Measurements from ENCODE around the gene PIAS4. TPM values are rescaled to one million over a fixed set of nuclear protein-coding genes. Genes with fewer than 3 reads are reported as not detected.

PIAS4 gene
- total RNA-seq, 1 donor from 2014 or later, result 26.7 TPM

GRCh38 chr19:3970808-3971598 lies 36.5 kb upstream of the PIAS4 start, which contains the start of gene DAPK3:
Gene DAPK3 (minus strand): TSS chr19:3971099. CDS start chr19:3969735, 1,364 bp downstream.
- DNase-seq (ENCODE audit: low read depth), result peak; percentile 73
- TF ChIP-seq, protein P1, sequence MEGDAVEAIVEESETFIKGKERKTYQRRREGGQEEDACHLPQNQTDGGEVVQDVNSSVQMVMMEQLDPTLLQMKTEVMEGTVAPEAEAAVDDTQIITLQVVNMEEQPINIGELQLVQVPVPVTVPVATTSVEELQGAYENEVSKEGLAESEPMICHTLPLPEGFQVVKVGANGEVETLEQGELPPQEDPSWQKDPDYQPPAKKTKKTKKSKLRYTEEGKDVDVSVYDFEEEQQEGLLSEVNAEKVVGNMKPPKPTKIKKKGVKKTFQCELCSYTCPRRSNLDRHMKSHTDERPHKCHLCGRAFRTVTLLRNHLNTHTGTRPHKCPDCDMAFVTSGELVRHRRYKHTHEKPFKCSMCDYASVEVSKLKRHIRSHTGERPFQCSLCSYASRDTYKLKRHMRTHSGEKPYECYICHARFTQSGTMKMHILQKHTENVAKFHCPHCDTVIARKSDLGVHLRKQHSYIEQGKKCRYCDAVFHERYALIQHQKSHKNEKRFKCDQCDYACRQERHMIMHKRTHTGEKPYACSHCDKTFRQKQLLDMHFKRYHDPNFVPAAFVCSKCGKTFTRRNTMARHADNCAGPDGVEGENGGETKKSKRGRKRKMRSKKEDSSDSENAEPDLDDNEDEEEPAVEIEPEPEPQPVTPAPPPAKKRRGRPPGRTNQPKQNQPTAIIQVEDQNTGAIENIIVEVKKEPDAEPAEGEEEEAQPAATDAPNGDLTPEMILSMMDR (conservative IDR thresholded peaks at IDR 0.05; ENCODE audit: low read depth, low read length), result no peak
- H3K4me3 ChIP-seq (ENCODE audit: low read depth, low read length), result peak within 1 kb of the TSS; percentile 91

GRCh38 chr19:3975144-3975543 lies 32.4 kb upstream of the PIAS4 start:
- TF ChIP-seq, protein P1 (conservative IDR thresholded peaks at IDR 0.05; ENCODE audit: low read depth, low read length), result no peak
- no peak overlapping the region for H3K4me3 ChIP-seq (ENCODE audit: low read depth, low read length)
- no peak for DNase-seq (ENCODE audit: low read depth)

DNA sequence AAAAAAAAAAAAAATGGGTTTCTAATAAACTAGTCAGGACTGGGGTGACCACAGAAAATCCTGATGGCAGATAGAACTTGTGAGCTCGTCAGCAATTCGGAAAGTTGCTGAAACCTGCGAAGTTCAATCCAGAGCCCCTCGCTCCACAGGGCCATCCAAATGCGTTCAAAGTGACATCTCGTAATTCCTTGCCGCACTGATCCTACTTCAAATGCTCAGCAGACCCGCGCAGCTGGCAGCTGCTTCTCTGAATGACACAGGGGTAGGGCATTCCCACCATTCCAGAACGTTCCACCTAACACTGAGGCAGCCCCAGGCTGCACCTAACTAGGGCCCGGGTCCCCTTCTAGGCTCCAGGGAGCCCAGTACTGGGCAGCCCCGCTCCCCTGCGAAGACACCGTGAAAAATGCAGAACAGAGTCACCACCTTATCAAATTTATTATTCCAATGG lies 31.9 kb upstream of the PIAS4 start:
- TF ChIP-seq, protein P1 (conservative IDR thresholded peaks at IDR 0.05; ENCODE audit: low read depth, low read length), result no peak
- H3K4me3 ChIP-seq (ENCODE audit: low read depth, low read length), result no peak overlapping the region
- DNase-seq (ENCODE audit: low read depth), result no peak

- TF ChIP-seq, protein P1 (conservative IDR thresholded peaks at IDR 0.05; ENCODE audit: low read depth, low read length), result no peak
- DNase-seq (ENCODE audit: low read depth), result no peak
- H3K4me3 ChIP-seq (ENCODE audit: low read depth, low read length), result no peak overlapping the region
Measured at GRCh38 chr19:3976495-3977241, 30.9 kb upstream of the PIAS4 start.

- TF ChIP-seq, protein P1 (conservative IDR thresholded peaks at IDR 0.05; ENCODE audit: low read depth, low read length), result peak; percentile 36
- no peak overlapping the region for H3K4me3 ChIP-seq (ENCODE audit: low read depth, low read length)
- DNase-seq (ENCODE audit: low read depth), result no peak
Measured at GRCh38 chr19:3977242-3978143, 30.0 kb upstream of the PIAS4 start.

DNA sequence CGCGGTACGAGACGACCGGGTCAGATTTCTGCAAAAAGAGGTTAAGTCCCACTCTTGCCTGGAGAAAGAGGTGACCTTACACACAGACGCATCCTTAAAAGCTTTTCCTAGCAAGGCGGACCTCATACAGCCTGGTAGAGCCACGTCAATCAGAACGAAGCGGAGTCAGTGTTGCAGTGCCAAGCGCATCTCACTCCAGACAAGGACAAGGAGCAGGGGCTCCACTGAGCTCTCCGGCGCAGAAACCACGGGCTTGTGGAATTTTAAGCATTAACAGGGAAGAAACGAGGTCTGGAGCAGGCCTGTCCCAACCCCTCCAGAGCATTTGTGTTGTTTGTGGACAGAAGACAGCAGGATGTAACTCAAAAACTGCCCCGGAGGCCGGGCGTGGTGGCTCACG lies 29.4 kb upstream of the PIAS4 start:
- TF ChIP-seq, protein P1 (conservative IDR thresholded peaks at IDR 0.05; ENCODE audit: low read depth, low read length), result no peak
- no peak overlapping the region for H3K4me3 ChIP-seq (ENCODE audit: low read depth, low read length)
- no peak for DNase-seq (ENCODE audit: low read depth)

All from epithelial cell of proximal tubule (primary cell).